ENCODE results near the gene CHST5.

DNA sequence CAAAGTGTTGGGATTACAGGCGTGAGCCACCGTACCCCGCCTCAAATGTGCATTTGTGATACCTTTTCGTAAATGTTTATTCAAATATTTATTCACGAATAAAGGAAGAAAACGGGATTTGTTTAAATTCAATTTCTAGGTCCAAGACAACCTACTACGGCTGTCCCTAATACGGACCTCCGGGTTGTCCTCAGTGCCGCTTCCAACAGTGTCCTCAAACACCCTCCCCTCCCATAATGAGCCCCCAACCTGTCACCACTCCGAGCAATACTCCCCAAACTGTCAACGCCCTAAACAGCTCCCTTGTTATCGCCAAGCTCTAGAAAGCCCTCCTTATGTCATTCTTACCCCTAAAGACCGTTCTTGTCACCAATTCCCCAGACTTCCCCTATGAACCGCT lies 29.7 kb upstream of the CHST5 start:
- TF ChIP-seq, protein P1, sequence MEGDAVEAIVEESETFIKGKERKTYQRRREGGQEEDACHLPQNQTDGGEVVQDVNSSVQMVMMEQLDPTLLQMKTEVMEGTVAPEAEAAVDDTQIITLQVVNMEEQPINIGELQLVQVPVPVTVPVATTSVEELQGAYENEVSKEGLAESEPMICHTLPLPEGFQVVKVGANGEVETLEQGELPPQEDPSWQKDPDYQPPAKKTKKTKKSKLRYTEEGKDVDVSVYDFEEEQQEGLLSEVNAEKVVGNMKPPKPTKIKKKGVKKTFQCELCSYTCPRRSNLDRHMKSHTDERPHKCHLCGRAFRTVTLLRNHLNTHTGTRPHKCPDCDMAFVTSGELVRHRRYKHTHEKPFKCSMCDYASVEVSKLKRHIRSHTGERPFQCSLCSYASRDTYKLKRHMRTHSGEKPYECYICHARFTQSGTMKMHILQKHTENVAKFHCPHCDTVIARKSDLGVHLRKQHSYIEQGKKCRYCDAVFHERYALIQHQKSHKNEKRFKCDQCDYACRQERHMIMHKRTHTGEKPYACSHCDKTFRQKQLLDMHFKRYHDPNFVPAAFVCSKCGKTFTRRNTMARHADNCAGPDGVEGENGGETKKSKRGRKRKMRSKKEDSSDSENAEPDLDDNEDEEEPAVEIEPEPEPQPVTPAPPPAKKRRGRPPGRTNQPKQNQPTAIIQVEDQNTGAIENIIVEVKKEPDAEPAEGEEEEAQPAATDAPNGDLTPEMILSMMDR (optimal IDR thresholded peaks at IDR 0.05 in 1 of 3, IDR thresholded peaks at IDR 0.05 in 1 of 3, conservative IDR thresholded peaks at IDR 0.05 in 1 of 3; ENCODE audit: extremely low read depth in 1 of 3, insufficient read depth in 2 of 3, low read length in 3 of 3): no peak
- no peak for TF ChIP-seq EZH2 (IDR thresholded peaks at IDR 0.05; ENCODE audit: low read length)
